ENCODE measurements around the gene B3GAT2.

B3GAT2 gene

DNA sequence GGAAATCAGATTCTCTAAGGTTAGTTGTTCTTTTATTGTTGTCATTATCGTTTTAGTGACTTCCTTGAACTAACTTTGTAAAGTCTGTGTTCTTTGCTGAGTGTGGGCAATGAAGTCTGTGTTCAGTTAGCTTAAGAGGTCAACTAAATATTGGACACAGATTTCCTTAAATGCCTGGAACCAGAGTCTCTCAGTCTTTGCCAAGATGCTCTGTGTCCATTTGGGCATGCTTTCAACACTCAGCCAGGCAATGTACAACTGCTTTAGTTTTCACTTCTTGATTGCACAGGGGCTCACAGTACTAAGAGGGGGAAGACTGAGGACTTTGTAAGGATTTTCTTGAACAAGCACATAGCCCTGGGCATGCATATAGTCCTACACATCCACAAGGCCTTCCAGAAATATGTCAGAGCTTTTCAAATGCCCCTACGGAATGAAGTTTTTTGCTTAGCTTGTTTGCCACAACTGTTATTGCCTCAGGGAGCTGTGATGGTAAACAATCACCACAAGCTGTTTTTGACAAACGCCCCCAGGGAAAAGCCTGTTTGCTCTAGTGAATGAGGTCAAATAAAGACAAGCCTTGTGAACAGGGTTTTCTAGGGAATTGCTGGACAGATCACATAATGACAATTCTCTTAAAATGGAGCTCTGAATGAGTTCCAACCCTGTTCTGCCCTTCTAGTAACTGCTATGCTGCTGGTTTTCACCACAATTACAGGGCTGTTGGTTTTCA is 82.5 kb downstream of the B3GAT2 start:
- Histone ChIP-seq H3K4me3 (no peak overlapping the region), H3K9me3 (peaks cover 15% of the 10 kb centered on the region), H3K27me3 (no peaks in the 10 kb centered on the region), H3K9ac (no peak overlapping the region), H3K27ac (no peak overlapping the region; the same call in 1 of the 2 replicates), H4K20me1 (no peaks in the 10 kb centered on the region), H3K4me1 (peaks cover 13% of the 10 kb centered on the region), H3K36me3 (no peaks in the 10 kb centered on the region), H3K4me2 (peak overlapping the region; percentile 48)
- TF ChIP-seq Cebpa-rat (IDR thresholded peaks at IDR 0.05) = no peak

DNA sequence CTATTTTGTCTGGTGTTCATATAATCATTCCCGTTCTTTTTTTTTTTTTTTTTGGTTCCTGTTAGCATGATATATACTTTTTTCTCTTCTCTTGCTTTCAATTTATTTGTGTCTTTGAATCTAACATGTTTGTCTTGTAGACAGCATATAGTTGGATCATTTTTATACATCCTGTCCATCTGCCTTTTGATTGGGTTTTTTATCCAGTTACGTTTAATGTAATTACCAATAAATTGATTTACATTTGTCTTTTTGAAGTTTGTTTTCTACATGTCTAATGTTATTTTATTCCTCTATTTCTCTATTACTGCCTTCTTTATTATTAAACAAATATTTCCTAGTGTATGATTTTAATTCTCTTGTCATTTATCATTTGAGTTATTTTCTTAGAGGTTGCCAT is 84.4 kb downstream of the B3GAT2 start:
- no peak for TF ChIP-seq Cebpa-rat (IDR thresholded peaks at IDR 0.05)
- no peaks in the 10 kb centered on the region for H4K20me1 ChIP-seq
- no peaks in the 10 kb centered on the region for H3K36me3 ChIP-seq
- no peak overlapping the region for H3K9ac ChIP-seq
- H3K9me3 ChIP-seq = peaks cover 15% of the 10 kb centered on the region
- H3K27me3 ChIP-seq = no peaks in the 10 kb centered on the region
- H3K4me1 ChIP-seq = peaks cover 13% of the 10 kb centered on the region
- H3K4me3 ChIP-seq = no peak overlapping the region
- H3K4me2 ChIP-seq = no peak overlapping the region
- no peak overlapping the region for H3K27ac ChIP-seq

GRCh38 chr6:70864401-70864800 is 92.5 kb downstream of the B3GAT2 start:
- Histone ChIP-seq H3K27ac (no peak overlapping the region), H3K4me2 (peak overlapping the region; percentile 20; the same call in 1 of the 2 replicates)
- no peak for TF ChIP-seq Cebpa-rat (IDR thresholded peaks at IDR 0.05)

DNA sequence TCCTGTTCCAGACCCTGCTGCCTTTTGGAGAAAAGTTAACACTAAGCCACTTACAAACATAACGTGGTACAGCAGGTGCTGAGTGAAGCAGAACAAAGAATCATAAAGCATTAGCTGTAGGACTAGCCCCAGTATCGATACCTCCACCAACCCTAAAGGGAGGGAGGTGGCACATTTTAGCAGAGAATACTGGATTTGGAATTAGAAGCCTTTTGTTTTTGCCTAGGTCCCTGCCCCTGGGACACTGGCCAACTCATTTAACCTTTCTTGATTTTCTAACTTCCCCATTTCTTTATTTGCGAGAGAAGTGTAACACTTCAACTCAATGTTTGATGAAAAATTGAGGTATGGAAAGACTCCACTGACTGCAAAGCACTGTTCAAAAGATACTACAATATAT is 93.5 kb downstream of the B3GAT2 start:
- Histone ChIP-seq H3K27ac (no peak overlapping the region), H3K4me1 (peaks cover 13% of the 10 kb centered on the region), H3K4me2 (no peak overlapping the region), H3K9me3 (no peaks in the 10 kb centered on the region), H3K4me3 (no peak overlapping the region), H3K36me3 (peaks cover 27% of the 10 kb centered on the region), H4K20me1 (no peaks in the 10 kb centered on the region), H3K27me3 (no peaks in the 10 kb centered on the region), H3K9ac (no peak overlapping the region)
- TF ChIP-seq Cebpa-rat (IDR thresholded peaks at IDR 0.05) = no peak

More at GRCh38 chr6:70864401-70864800, 92.5 kb downstream of the B3GAT2 start:
- peaks cover 13% of the 10 kb centered on the region for H3K4me1 ChIP-seq
- no peaks in the 10 kb centered on the region for H4K20me1 ChIP-seq
- no peak overlapping the region for H3K4me3 ChIP-seq
- no peaks in the 10 kb centered on the region for H3K27me3 ChIP-seq
- peaks cover 22% of the 10 kb centered on the region for H3K36me3 ChIP-seq
- H3K9me3 ChIP-seq = no peaks in the 10 kb centered on the region
- H3K9ac ChIP-seq = no peak overlapping the region

DNA sequence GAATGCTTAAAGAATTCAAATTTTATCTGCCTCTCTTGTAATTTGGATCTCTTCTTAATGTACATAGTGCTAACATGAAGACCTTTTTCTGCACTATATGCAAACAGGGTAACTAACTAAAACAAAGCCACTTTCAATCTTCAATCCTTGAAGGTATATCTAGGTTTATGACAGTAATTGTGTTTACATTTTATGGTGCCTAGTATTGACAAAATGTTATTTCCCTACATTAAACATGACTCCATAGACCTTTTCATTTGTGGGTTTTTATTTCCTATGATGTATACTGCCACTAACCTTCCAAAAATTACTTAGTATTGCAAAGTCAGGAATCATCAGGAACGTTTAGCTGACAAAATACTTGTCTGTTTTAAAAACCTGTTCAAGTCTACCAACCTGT is 95.9 kb downstream of the B3GAT2 start:
- no peak for TF ChIP-seq Cebpa-rat (IDR thresholded peaks at IDR 0.05)
- Histone ChIP-seq H3K9ac (no peak overlapping the region), H3K4me1 (peaks cover 13% of the 10 kb centered on the region), H3K36me3 (peaks cover 34% of the 10 kb centered on the region), H3K27me3 (no peaks in the 10 kb centered on the region), H3K4me2 (no peak overlapping the region), H3K4me3 (no peak overlapping the region), H3K9me3 (no peaks in the 10 kb centered on the region), H3K27ac (no peak overlapping the region), H4K20me1 (no peaks in the 10 kb centered on the region)

GRCh38 chr6:70860045-70860444 is 96.8 kb downstream of the B3GAT2 start:
- no peak overlapping the region for H3K4me2 ChIP-seq
- peaks cover 12% of the 10 kb centered on the region for H3K4me1 ChIP-seq
- no peak overlapping the region for H3K9ac ChIP-seq
- no peak for TF ChIP-seq Cebpa-rat (IDR thresholded peaks at IDR 0.05)
- no peaks in the 10 kb centered on the region for H3K27me3 ChIP-seq
- peaks cover 35% of the 10 kb centered on the region for H3K36me3 ChIP-seq
- H3K9me3 ChIP-seq = no peaks in the 10 kb centered on the region
- H4K20me1 ChIP-seq = no peaks in the 10 kb centered on the region
- no peak overlapping the region for H3K27ac ChIP-seq
- H3K4me3 ChIP-seq = no peak overlapping the region

- Histone ChIP-seq H3K4me3 (no peak overlapping the region), H3K9ac (no peak overlapping the region), H4K20me1 (no peaks in the 10 kb centered on the region), H3K27me3 (no peaks in the 10 kb centered on the region), H3K4me1 (no peaks in the 10 kb centered on the region), H3K36me3 (peaks cover 48% of the 10 kb centered on the region), H3K4me2 (no peak overlapping the region), H3K9me3 (no peaks in the 10 kb centered on the region), H3K27ac (no peak overlapping the region)
- TF ChIP-seq Cebpa-rat (IDR thresholded peaks at IDR 0.05) = no peak
Measured at GRCh38 chr6:70857387-70858077, 99.3 kb downstream of the B3GAT2 start.

- peaks cover 8% of the 10 kb centered on the region; the same call in 1 of the 2 replicates for H3K4me1 ChIP-seq
- H3K36me3 ChIP-seq = peaks cover 21% of the 10 kb centered on the region
- H3K4me2 ChIP-seq = no peak overlapping the region
- no peak overlapping the region for H3K9ac ChIP-seq
- H3K9me3 ChIP-seq = peaks cover 4% of the 10 kb centered on the region; the same call in 1 of the 2 replicates
- no peak for TF ChIP-seq Cebpa-rat (IDR thresholded peaks at IDR 0.05)
- H4K20me1 ChIP-seq = no peaks in the 10 kb centered on the region
- H3K4me3 ChIP-seq = no peak overlapping the region
- H3K27me3 ChIP-seq = no peaks in the 10 kb centered on the region
- no peak overlapping the region for H3K27ac ChIP-seq
Measured at GRCh38 chr6:70852667-70853246, 104.1 kb downstream of the B3GAT2 start.

- Histone ChIP-seq H3K9ac (no peak overlapping the region), H4K20me1 (no peaks in the 10 kb centered on the region), H3K4me2 (0 out of 2 replicates have a peak overlapping the region, but pooled peaks have one; percentile 0), H3K4me1 (peaks cover 8% of the 10 kb centered on the region; the same call in 1 of the 2 replicates), H3K27me3 (no peaks in the 10 kb centered on the region), H3K36me3 (peaks cover 32% of the 10 kb centered on the region), H3K9me3 (peaks cover 6% of the 10 kb centered on the region; the same call in 1 of the 2 replicates), H3K27ac (no peak overlapping the region), H3K4me3 (no peak overlapping the region)
- TF ChIP-seq Cebpa-rat (IDR thresholded peaks at IDR 0.05) = no peak
Measured at GRCh38 chr6:70849348-70850069, 107.4 kb downstream of the B3GAT2 start.
